Memory B cell (primary cell): ENCODE data around the gene LYAR.
A peak's percentile ranks its signal among the peaks of the same experiment; 100 is the strongest.

Experiments used
- ATAC-seq: fragments of 150-1000 bp; cut with Tn5 transposase; 2 replicates; pipeline ENCODE4 v1.10.0; 2021; ENCODE audit warnings: low read depth, mild to moderate bottlenecking, moderate library complexity
- DNase-seq, 2 donors: peaks; one replicate each; pipeline ENCODE4 v3.0.0; 2022; ENCODE audit warnings: low spot score in 2 of 2
- H3K27ac Mint-ChIP-seq: one replicate; pipeline ENCODE4 v1.8.0; 2022; ENCODE audit warnings: mild to moderate bottlenecking, moderate library complexity, mixed read lengths
- H3K27me3 Mint-ChIP-seq: one replicate; pipeline ENCODE4 v1.8.0; 2022; ENCODE audit warnings: mixed read lengths
- H3K36me3 Mint-ChIP-seq: one replicate; pipeline ENCODE4 v1.8.0; 2022; ENCODE audit warnings: mild to moderate bottlenecking, mixed read lengths
- H3K4me1 Mint-ChIP-seq: one replicate; pipeline ENCODE4 v1.8.0; 2022; ENCODE audit warnings: mixed read lengths
- H3K4me3 Mint-ChIP-seq: one replicate; pipeline ENCODE4 v1.8.0; 2022; ENCODE audit warnings: mild to moderate bottlenecking, moderate library complexity, mixed read lengths
- H3K9me3 Mint-ChIP-seq: one replicate; pipeline ENCODE4 v1.8.0; 2022; ENCODE audit warnings: mixed read lengths

The LYAR gene

GRCh38 chr4:4296283-4296846 is 6.4 kb upstream of the LYAR start:
- Mint-ChIP-seq H3K27me3 (no peaks in the 10 kb centered on the region), H3K4me3 (no peak overlapping the region), H3K4me1 (peaks cover 21% of the 10 kb centered on the region), H3K27ac (no peak overlapping the region), H3K9me3 (peaks cover 7% of the 10 kb centered on the region), H3K36me3 (peaks cover 23% of the 10 kb centered on the region)
- DNase-seq (no peak), ATAC-seq (no peak)

DNA sequence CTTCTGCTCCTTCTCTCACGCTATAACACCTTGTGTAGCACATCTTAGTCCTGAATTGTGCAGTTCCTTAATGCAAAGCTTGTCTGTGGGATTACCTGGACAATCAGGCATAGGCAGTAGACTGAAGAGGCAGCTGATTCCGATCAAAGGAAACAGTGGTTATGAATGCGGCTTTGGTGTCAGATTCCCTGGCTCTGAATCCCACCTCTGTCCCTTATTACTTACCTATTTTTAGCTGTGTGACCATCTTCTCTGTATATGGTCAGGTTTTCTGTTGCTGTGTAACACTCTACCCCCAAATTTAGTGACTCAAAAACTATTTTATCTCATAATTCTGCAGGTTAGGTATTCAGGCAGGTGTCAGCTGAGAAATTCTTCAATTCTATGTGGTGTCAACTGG is 3.3 kb upstream of the LYAR start:
- Mint-ChIP-seq H3K27me3 (no peaks in the 10 kb centered on the region), H3K27ac (no peak overlapping the region), H3K9me3 (peaks cover 7% of the 10 kb centered on the region), H3K36me3 (peaks cover 19% of the 10 kb centered on the region), H3K4me3 (no peak overlapping the region), H3K4me1 (peaks cover 37% of the 10 kb centered on the region)
- ATAC-seq = no peak
- DNase-seq = no peak

DNA sequence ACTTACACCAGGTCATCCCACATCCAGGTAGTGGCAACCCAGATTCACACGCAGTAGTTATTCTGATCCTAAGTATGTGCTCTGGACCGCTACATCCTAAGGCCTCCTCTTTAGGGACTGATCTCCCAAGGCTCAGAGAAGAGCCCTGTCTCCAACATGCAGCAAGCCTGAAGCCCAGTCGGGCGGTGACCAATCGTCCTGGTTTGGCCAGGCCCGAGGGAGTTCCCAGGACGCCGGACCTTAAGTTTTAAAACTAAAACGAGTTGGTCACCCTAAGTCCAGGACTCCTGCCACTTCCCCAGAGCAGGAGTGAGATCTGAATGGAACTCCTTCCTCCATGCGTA is 385 bp downstream of the LYAR start:
- ATAC-seq (no peak), DNase-seq (no peak)
- no peaks in the 10 kb centered on the region for H3K27me3 Mint-ChIP-seq
- peak overlapping the region; percentile 92 for H3K27ac Mint-ChIP-seq
- H3K4me3 Mint-ChIP-seq = peak overlapping the region; percentile 98
- H3K4me1 Mint-ChIP-seq = peaks cover 29% of the 10 kb centered on the region
- H3K9me3 Mint-ChIP-seq = no peaks in the 10 kb centered on the region
- peaks cover 6% of the 10 kb centered on the region for H3K36me3 Mint-ChIP-seq

DNA sequence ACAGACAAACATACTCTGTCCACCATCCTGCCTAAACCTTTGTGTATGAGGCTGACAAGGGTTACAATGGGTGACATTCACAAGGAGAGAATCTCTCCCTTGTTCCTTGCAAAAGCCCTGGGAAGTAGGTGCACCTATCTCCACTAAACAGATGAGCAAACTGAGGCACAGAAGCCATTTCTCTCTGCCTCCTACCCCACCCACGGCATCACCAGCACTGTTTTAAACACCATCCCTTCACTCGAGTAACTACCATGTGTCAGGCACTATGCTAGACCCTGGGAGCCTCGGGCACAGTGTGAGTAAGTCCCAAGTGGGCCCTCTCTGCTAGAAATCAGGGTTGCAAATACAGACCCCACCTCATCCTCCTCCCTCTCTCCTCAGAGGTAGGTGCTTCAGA is 899 bp downstream of the LYAR start:
- Mint-ChIP-seq H3K4me1 (peaks cover 29% of the 10 kb centered on the region), H3K9me3 (no peaks in the 10 kb centered on the region), H3K27ac (peak overlapping the region; percentile 92), H3K4me3 (peak overlapping the region; percentile 98), H3K27me3 (no peaks in the 10 kb centered on the region), H3K36me3 (peaks cover 6% of the 10 kb centered on the region)
- ATAC-seq (no peak), DNase-seq (no peak)

- peaks cover 29% of the 10 kb centered on the region for H3K4me1 Mint-ChIP-seq
- no peaks in the 10 kb centered on the region for H3K9me3 Mint-ChIP-seq
- peaks cover 9% of the 10 kb centered on the region for H3K36me3 Mint-ChIP-seq
These were observed 1.9 kb downstream of the LYAR start for GRCh38 chr4:4288098-4288497.

GRCh38 chr4:4284827-4285618 is 4.9 kb downstream of the LYAR start:
- Mint-ChIP-seq H3K4me1 (peaks cover 18% of the 10 kb centered on the region), H3K36me3 (peaks cover 21% of the 10 kb centered on the region), H3K9me3 (no peaks in the 10 kb centered on the region), H3K4me3 (no peak overlapping the region), H3K27me3 (no peaks in the 10 kb centered on the region), H3K27ac (peak overlapping the region; percentile 38)
- no peak for DNase-seq
- no peak for ATAC-seq

More at GRCh38 chr4:4288098-4288497, 1.9 kb downstream of the LYAR start:
- no peaks in the 10 kb centered on the region for H3K27me3 Mint-ChIP-seq
- DNase-seq (no peak), ATAC-seq (no peak)
- H3K27ac Mint-ChIP-seq = no peak overlapping the region
- H3K4me3 Mint-ChIP-seq = no peak overlapping the region

DNA sequence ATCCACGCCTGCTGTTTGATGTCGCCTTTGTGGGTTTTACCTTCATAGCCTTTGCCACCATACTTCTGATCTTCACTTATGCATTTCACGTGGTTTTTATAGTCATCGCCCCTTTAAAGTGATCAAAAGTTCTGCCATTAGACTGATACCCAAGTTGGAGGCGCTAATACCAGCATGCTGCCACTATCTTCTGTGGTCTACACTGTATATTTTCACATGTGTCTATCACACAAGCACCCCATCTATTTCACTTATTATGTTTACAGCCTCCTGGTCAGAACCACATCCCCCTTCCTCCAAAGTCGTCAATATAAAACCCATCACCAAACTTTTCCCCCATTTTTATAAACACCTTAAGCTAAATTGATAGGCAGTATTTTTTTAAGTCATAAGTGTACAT is 8.2 kb downstream of the LYAR start:
- no peak overlapping the region for H3K27ac Mint-ChIP-seq
- DNase-seq = no peak
- H3K27me3 Mint-ChIP-seq = no peaks in the 10 kb centered on the region
- H3K9me3 Mint-ChIP-seq = no peaks in the 10 kb centered on the region
- ATAC-seq = no peak
- H3K36me3 Mint-ChIP-seq = peaks cover 30% of the 10 kb centered on the region
- H3K4me1 Mint-ChIP-seq = peaks cover 2% of the 10 kb centered on the region
- H3K4me3 Mint-ChIP-seq = no peak overlapping the region

GRCh38 chr4:4277531-4277930 is 12.4 kb downstream of the LYAR start:
- H3K27me3 Mint-ChIP-seq = no peaks in the 10 kb centered on the region
- no peaks in the 10 kb centered on the region for H3K9me3 Mint-ChIP-seq
- H3K4me3 Mint-ChIP-seq = no peak overlapping the region
- H3K27ac Mint-ChIP-seq = no peak overlapping the region
- DNase-seq (no peak), ATAC-seq (no peak)
- H3K36me3 Mint-ChIP-seq = peaks cover 27% of the 10 kb centered on the region
- H3K4me1 Mint-ChIP-seq = no peaks in the 10 kb centered on the region

DNA sequence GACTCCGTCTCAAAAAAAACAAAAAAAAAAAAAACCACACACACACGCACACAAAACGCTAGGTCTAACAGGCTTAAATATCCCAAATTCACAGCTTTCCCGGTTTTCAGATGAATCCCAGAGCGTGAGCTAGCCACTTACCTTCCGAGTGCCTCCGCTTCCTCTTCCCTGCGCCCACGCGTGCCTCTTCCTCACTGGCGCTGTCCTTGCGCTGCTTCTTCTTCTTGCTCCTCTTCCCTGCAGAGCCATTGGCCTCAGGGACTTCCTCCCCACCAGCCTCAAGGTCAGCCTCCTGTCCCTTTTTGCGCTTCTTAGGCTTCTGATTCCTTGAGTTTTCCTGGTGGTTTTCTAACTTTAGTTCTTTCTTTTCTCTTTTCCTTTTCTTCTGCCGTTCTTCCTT is 15.7 kb downstream of the LYAR start:
- Mint-ChIP-seq H3K4me3 (no peak overlapping the region), H3K27ac (no peak overlapping the region), H3K36me3 (peaks cover 31% of the 10 kb centered on the region), H3K27me3 (no peaks in the 10 kb centered on the region), H3K9me3 (no peaks in the 10 kb centered on the region), H3K4me1 (no peaks in the 10 kb centered on the region)
- ATAC-seq (no peak), DNase-seq (no peak)

- H3K27me3 Mint-ChIP-seq = no peaks in the 10 kb centered on the region
- H3K36me3 Mint-ChIP-seq = peaks cover 29% of the 10 kb centered on the region
These were observed 18.0 kb downstream of the LYAR start for GRCh38 chr4:4271912-4272311.

GRCh38 chr4:4270529-4270928 is 19.4 kb downstream of the LYAR start:
- no peak overlapping the region for H3K27ac Mint-ChIP-seq
- H3K4me3 Mint-ChIP-seq = no peak overlapping the region
- no peak for DNase-seq
- H3K4me1 Mint-ChIP-seq = no peaks in the 10 kb centered on the region
- ATAC-seq = no peak
- no peaks in the 10 kb centered on the region for H3K27me3 Mint-ChIP-seq
- peaks cover 29% of the 10 kb centered on the region for H3K36me3 Mint-ChIP-seq
- no peaks in the 10 kb centered on the region for H3K9me3 Mint-ChIP-seq

More at GRCh38 chr4:4271912-4272311, 18.0 kb downstream of the LYAR start:
- Mint-ChIP-seq H3K4me3 (no peak overlapping the region), H3K9me3 (no peaks in the 10 kb centered on the region), H3K27ac (no peak overlapping the region), H3K4me1 (no peaks in the 10 kb centered on the region)
- ATAC-seq (no peak), DNase-seq (no peak)

DNA sequence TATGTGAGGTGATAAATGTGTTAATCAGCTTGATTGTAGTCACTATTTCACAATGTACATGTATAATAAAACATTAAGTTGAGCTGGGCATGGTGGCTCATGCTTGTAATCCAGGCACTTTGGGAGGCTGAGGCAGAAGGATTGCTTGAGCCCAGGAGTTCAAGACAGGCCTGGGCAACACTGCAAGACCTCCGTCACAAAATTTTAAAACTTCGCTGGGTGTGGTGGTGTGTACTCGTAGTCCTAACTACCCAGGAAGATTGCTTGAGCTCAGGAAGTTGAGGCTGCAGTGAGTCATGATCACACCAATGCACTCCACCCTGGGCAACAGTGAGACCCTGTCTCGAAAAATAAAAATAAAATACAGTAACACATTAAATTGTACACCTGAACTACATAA is 20.1 kb downstream of the LYAR start:
- no peak overlapping the region for H3K27ac Mint-ChIP-seq

GRCh38 chr4:4269331-4269731 is 20.6 kb downstream of the LYAR start:
- ATAC-seq (no peak), DNase-seq (no peak)
- Mint-ChIP-seq H3K27me3 (no peaks in the 10 kb centered on the region), H3K27ac (no peak overlapping the region), H3K36me3 (peaks cover 26% of the 10 kb centered on the region), H3K4me1 (no peaks in the 10 kb centered on the region), H3K9me3 (no peaks in the 10 kb centered on the region), H3K4me3 (no peak overlapping the region)

More for the DNA sequence above, 20.1 kb downstream of the LYAR start:
- Mint-ChIP-seq H3K4me1 (no peaks in the 10 kb centered on the region), H3K36me3 (peaks cover 29% of the 10 kb centered on the region), H3K9me3 (no peaks in the 10 kb centered on the region), H3K4me3 (no peak overlapping the region), H3K27me3 (no peaks in the 10 kb centered on the region)
- ATAC-seq (no peak), DNase-seq (no peak)

DNA sequence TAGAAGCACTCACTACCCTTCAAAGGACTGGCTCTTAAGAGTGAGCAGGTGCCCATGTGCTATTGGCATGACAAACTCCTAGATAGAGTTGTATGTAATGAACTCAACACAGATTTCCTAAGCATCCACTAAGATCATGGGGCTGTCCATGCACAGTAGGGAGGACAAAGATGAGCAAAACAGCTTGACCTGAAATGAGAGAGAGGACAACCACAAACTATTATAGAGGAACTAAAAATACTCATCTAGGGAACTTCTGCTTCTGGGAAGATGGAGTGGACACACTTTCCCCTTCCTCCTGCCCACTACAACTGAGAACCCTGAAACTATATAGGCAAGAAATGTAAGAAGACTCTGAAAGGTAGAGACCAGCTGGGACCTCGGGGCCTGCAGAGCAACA is 21.2 kb downstream of the LYAR start:
- no peaks in the 10 kb centered on the region for H3K4me1 Mint-ChIP-seq

GRCh38 chr4:4267981-4268380 is 22.0 kb downstream of the LYAR start:
- Mint-ChIP-seq H3K36me3 (peaks cover 22% of the 10 kb centered on the region), H3K4me3 (no peak overlapping the region), H3K27me3 (no peaks in the 10 kb centered on the region), H3K9me3 (no peaks in the 10 kb centered on the region), H3K27ac (no peak overlapping the region), H3K4me1 (no peaks in the 10 kb centered on the region)
- ATAC-seq (no peak), DNase-seq (no peak)

More for the DNA sequence above, 21.2 kb downstream of the LYAR start:
- Mint-ChIP-seq H3K27ac (no peak overlapping the region), H3K9me3 (no peaks in the 10 kb centered on the region), H3K4me3 (no peak overlapping the region), H3K27me3 (no peaks in the 10 kb centered on the region), H3K36me3 (peaks cover 24% of the 10 kb centered on the region)
- no peak for ATAC-seq
- DNase-seq = no peak
